Mesothelial cell of epicardium (in vitro differentiated cells): Measurements from ENCODE around the gene AGFG1. TPM values are rescaled to one million over a fixed set of nuclear protein-coding genes. Genes with fewer than 3 reads are reported as not detected.

Source experiments
- DNase-seq, 2 experiments: peaks; one replicate each; pipeline ENCODE4 v3.0.0; 2021; ENCODE audit warnings: low spot score in 2 of 2; ENCODE audit not compliant: unreplicated experiment in 2 of 2
- H3K27ac Mint-ChIP-seq: 2 replicates; pipeline ENCODE4 v1.8.0; 2021; ENCODE audit warnings: mixed read lengths
- H3K27me3 Mint-ChIP-seq: 2 replicates; pipeline ENCODE4 v1.8.0; 2021; ENCODE audit warnings: low read depth, mixed read lengths
- H3K36me3 Mint-ChIP-seq: 2 replicates; pipeline ENCODE4 v1.8.0; 2021; ENCODE audit warnings: mixed read lengths
- H3K4me1 Mint-ChIP-seq: 2 replicates; pipeline ENCODE4 v1.8.0; 2021; ENCODE audit warnings: mixed read lengths
- H3K4me3 Mint-ChIP-seq: 2 replicates; pipeline ENCODE4 v1.8.0; 2021; ENCODE audit warnings: mild to moderate bottlenecking, moderate library complexity, mixed read lengths
- H3K9me3 Mint-ChIP-seq: 2 replicates; pipeline ENCODE4 v1.8.0; 2021; ENCODE audit warnings: mixed read lengths
- CTCF ChIP-seq: fragments of 200-600 bp; sonication (generic); IDR thresholded peaks from one replicate; pipeline ENCODE4 v1.5.0; 2021; ENCODE audit warnings: antibody characterized with exemption; ENCODE audit not compliant: unreplicated experiment
- total RNA-seq: library from RNA; stranded (reverse); gene quantifications from 3 replicates; pipeline ENCODE4 v1.2.1, GENCODE V29; 2021

The AGFG1 gene
- total RNA-seq, 1 donor from 2014 or later: 59.3 TPM

- peaks cover 3% of the 10 kb centered on the region for H3K9me3 Mint-ChIP-seq
- no peak overlapping the region for H3K4me3 Mint-ChIP-seq
- no peak for TF ChIP-seq CTCF
- no peak for DNase-seq
- peaks cover 15% of the 10 kb centered on the region for H3K36me3 Mint-ChIP-seq
- H3K4me1 Mint-ChIP-seq: peaks cover 10% of the 10 kb centered on the region
- H3K27me3 Mint-ChIP-seq: no peaks in the 10 kb centered on the region
- H3K27ac Mint-ChIP-seq: no peak overlapping the region
Observed at GRCh38 chr2:227499627-227500300, 27.8 kb downstream of the AGFG1 start.

GRCh38 chr2:227500301-227500630 lies 28.3 kb downstream of the AGFG1 start:
- peaks cover 3% of the 10 kb centered on the region for H3K9me3 Mint-ChIP-seq
- peaks cover 13% of the 10 kb centered on the region for H3K36me3 Mint-ChIP-seq
- no peaks in the 10 kb centered on the region for H3K27me3 Mint-ChIP-seq
- no peak for DNase-seq
- no peak overlapping the region for H3K27ac Mint-ChIP-seq
- no peak overlapping the region for H3K4me3 Mint-ChIP-seq
- no peak for TF ChIP-seq CTCF
- peaks cover 13% of the 10 kb centered on the region for H3K4me1 Mint-ChIP-seq

- no peak overlapping the region for H3K4me3 Mint-ChIP-seq
- H3K36me3 Mint-ChIP-seq: peaks cover 13% of the 10 kb centered on the region
- TF ChIP-seq CTCF: no peak
- H3K27ac Mint-ChIP-seq: peak overlapping the region; percentile 5
- H3K4me1 Mint-ChIP-seq: peaks cover 25% of the 10 kb centered on the region
- no peak for DNase-seq
- H3K27me3 Mint-ChIP-seq: no peaks in the 10 kb centered on the region
- peaks cover 3% of the 10 kb centered on the region for H3K9me3 Mint-ChIP-seq
Observed at GRCh38 chr2:227503433-227504406, 31.8 kb downstream of the AGFG1 start.

DNA sequence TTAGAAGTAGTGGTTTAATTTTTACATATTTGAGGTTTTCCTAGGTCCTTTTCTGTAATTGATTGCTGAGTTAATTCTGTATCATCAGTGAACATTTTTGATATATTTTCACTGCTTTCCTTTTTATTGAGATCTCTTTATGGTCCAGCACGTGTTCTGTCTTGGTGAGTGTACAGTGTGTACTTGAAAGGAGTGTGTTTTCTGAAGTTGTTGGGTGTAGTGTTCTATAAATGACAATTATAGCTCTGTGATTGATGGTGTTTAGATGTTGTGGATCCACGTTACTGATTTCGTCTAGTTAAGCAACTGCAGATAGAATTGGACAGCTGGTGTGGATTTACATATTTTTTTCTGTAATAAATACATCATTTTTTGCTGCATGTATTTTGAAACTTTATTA lies 32.7 kb downstream of the AGFG1 start:
- no peak overlapping the region for H3K4me3 Mint-ChIP-seq
- peaks cover 3% of the 10 kb centered on the region for H3K9me3 Mint-ChIP-seq
- no peaks in the 10 kb centered on the region for H3K27me3 Mint-ChIP-seq
- DNase-seq: no peak
- peaks cover 31% of the 10 kb centered on the region for H3K4me1 Mint-ChIP-seq
- H3K27ac Mint-ChIP-seq: peak overlapping the region; percentile 60
- no peak for TF ChIP-seq CTCF
- H3K36me3 Mint-ChIP-seq: peaks cover 13% of the 10 kb centered on the region

DNA sequence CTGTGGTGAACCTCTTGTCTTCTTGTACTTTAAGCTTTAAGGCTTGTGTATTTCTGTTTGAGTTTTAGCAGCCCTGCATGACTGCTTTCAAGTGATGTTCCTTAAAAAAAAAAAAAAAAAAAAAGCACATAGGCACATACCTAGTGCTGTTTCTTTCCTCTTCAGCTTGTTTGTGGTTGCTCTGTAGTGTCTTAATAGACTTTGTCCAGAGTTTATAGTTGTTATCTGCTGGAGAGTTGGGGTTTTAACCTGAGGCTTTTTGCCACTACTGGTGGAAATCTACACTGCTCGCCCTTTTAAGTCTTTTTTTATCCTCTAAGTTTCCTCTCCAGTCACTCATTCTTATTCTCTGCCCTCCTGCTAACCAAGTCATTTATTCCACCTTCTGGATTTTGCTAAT lies 34.5 kb downstream of the AGFG1 start:
- Mint-ChIP-seq H3K36me3 (peaks cover 7% of the 10 kb centered on the region), H3K4me3 (no peak overlapping the region), H3K9me3 (peaks cover 3% of the 10 kb centered on the region), H3K4me1 (peaks cover 48% of the 10 kb centered on the region), H3K27ac (peak overlapping the region; percentile 41), H3K27me3 (no peaks in the 10 kb centered on the region)
- no peak for TF ChIP-seq CTCF
- no peak for DNase-seq
